Sigmoid colon (tissue), 7 donors: Measurements from ENCODE around the gene SYPL1. TPM values are rescaled to one million over a fixed set of nuclear protein-coding genes. Genes with fewer than 3 reads are reported as not detected.

Experiments
- DNase-seq: peaks from one replicate; pipeline ENCODE4 v3.0.0-alpha.2; 2019
- H3K27ac ChIP-seq, 4 donors: fragments of 200-600 bp; sonication (generic); one replicate each; pipeline ENCODE4 v1.5.1; 2016 to 2019; ENCODE audit warnings: mild to moderate bottlenecking in 1 of 4
- H3K27me3 ChIP-seq, 3 donors: fragments of 200-600 bp; sonication (generic); one replicate each; pipeline ENCODE4 v1.5.1; 2019; ENCODE audit warnings: mild to moderate bottlenecking in 1 of 3
- H3K36me3 ChIP-seq, 4 donors: fragments of 200-600 bp; sonication (generic); one replicate each; pipeline ENCODE4 v1.5.1; 2016 to 2019
- H3K4me1 ChIP-seq, 4 donors: fragments of 200-600 bp; sonication (generic); one replicate each; pipeline ENCODE4 v1.5.1; 2017 to 2019
- H3K4me3 ChIP-seq, 4 donors: fragments of 200-600 bp; sonication (generic); one replicate each; pipeline ENCODE4 v1.5.1; 2017 to 2019; ENCODE audit warnings: mild to moderate bottlenecking in 2 of 4, moderate library complexity in 1 of 4
- H3K9me3 ChIP-seq, 4 donors: fragments of 200-600 bp in 3 of 4; sonication (generic) in 3 of 4; one replicate each; pipeline versions ENCODE4 v1.5.1 to v1.6.1; 2013 to 2019
- EP300 ChIP-seq, 4 donors: sonication (generic); formaldehyde crosslinking; IDR thresholded peaks; one replicate each; pipeline ENCODE4 v1.6.1; 2017; ENCODE audit warnings: antibody characterized with exemption in 4 of 4
- POLR2A ChIP-seq, 2 donors: fragments of 450-650 bp; IDR thresholded peaks; one replicate each; pipeline ENCODE4 v1.6.1; 2016; ENCODE audit warnings: antibody characterized with exemption in 2 of 2, mild to moderate bottlenecking in 2 of 2, moderate library complexity in 2 of 2
- POLR2AphosphoS5 ChIP-seq, 4 donors: sonication (generic); formaldehyde crosslinking; IDR thresholded peaks; one replicate each; pipeline ENCODE4 v1.6.1; 2017; ENCODE audit warnings: antibody characterized with exemption in 4 of 4
- WGBS, 2 donors: extraction: QIAGEN DNeasy Blood & Tissue Kit; methylation state at CpG; one replicate each; pipeline ENCODE4 v1.1.7; 2013; 5-methylcytosine and 5-hydroxymethylcytosine counted together
- intact Hi-C: fragments of 100-400 bp; cut with DNase I; formaldehyde crosslinking; loops from one replicate; pipeline ENCODE4 v1.15.1; 2023
- polyA plus RNA-seq, 3 donors: library from polyadenylated mRNA; stranded (reverse); fragments of 200-250 nt; gene quantifications; one replicate each; pipeline ENCODE4 v1.2.3, GENCODE V29; 2013
- total RNA-seq, 4 donors: library from RNA; depleted of rRNA; stranded (reverse); fragments of >200 nt; gene quantifications; one replicate each; pipeline ENCODE4 v1.1.0, GENCODE V29; 2016
- TF ChIP-seq, protein P1 (sequence below), 4 experiments: fragments of 450-650 bp in 3 of 4; fragments of 200-600 bp in 1 of 4; IDR thresholded peaks; one replicate each; pipeline ENCODE4 v1.5.1; 2016 to 2019; ENCODE audit warnings: antibody characterized with exemption in 4 of 4, mild to moderate bottlenecking in 3 of 4, moderate library complexity in 2 of 4
- donor health status: healthy with polysubstance abuse.
- donor health status: Bipolar disorder and iron deficiency.
- donor health status: healthy.

The SYPL1 gene
- total and polyA plus RNA-seq, 7 donors, result 21.0 to 184 (median 99.5) TPM

DNA sequence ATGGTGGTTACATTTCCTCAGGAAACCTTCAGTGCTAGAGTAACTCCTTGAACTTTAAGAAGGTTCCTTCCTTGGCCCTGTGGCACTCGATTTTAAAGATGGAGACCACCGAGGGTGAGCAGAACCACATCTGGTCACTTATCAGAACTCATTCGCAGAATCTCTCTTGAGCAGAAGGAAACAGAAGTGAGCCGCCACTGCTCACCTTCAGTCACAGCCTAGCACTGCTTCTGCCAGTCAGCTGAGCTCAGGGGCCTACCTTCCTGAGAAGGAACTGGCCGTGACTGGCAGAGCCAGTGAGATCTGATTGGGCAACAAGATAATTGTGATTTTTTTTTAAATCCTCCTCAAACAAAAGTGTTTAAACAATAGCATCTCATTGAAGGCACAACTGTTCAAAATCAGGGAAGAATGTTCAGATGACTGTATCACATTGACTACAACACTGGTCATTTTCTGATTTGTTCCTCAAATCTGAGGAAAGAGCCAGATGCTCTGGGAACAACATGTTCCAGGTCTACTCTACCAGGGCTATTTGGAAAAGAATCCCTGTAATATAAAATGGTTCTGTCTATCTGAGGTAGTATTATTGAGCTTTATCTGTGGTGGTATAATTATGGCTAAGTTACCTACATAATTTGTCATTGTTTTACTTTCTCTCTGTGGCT lies 2.7 kb upstream of the SYPL1 start:
- Histone ChIP-seq H3K36me3 (no peaks in the 10 kb centered on the region), H3K4me1 (peaks cover 0 to 64% (median 42%) of the 10 kb centered on the region in 4 donors), H3K27ac (peak overlapping the region; percentile 46 to 71 (median 64)), H3K9me3 (no peaks in the 10 kb centered on the region), H3K4me3 (no peak overlapping the region), H3K27me3 (no peaks in the 10 kb centered on the region)
- no peak for DNase-seq
- TF ChIP-seq EP300 (IDR thresholded peaks at IDR 0.05) (peak in 1 of 4 donors; percentile 49), POLR2A (IDR thresholded peaks at IDR 0.05) (no peak), POLR2AphosphoS5 (IDR thresholded peaks at IDR 0.05) (peak in 2 of 4 donors; percentile 21 to 60)
- TF ChIP-seq, protein P1, sequence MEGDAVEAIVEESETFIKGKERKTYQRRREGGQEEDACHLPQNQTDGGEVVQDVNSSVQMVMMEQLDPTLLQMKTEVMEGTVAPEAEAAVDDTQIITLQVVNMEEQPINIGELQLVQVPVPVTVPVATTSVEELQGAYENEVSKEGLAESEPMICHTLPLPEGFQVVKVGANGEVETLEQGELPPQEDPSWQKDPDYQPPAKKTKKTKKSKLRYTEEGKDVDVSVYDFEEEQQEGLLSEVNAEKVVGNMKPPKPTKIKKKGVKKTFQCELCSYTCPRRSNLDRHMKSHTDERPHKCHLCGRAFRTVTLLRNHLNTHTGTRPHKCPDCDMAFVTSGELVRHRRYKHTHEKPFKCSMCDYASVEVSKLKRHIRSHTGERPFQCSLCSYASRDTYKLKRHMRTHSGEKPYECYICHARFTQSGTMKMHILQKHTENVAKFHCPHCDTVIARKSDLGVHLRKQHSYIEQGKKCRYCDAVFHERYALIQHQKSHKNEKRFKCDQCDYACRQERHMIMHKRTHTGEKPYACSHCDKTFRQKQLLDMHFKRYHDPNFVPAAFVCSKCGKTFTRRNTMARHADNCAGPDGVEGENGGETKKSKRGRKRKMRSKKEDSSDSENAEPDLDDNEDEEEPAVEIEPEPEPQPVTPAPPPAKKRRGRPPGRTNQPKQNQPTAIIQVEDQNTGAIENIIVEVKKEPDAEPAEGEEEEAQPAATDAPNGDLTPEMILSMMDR (IDR thresholded peaks at IDR 0.05), result no peak
- 51 to 84% methylated on average over 5 of the region's 5 CpGs for WGBS, 2 donors
- intact Hi-C loops, result no loop called here

DNA sequence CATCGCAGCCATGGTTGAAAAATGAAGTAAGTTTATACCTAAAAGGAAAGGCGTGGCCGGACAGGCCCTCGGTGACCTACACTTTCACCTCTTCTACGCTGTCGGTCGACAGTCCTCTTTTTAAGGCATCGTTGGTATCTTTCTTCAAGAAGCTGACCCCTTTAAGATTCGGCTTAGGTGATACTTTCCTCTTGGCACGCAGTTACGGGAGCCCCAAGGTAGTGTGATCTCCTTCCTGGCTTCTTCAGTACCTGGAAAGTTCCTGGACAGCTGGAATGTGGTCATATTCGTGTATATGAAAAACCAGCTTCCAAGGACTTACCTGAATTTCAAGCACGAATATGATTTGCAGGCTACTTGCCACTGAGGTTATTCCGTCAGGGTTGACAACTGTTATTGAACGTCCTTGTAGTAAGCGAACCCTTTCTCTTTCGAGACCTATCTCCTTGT lies 885 bp upstream of the SYPL1 start:
- 91 to 93% methylated on average over 17 of the region's 17 CpGs for WGBS, 2 donors
- TF ChIP-seq, protein P1 (IDR thresholded peaks at IDR 0.05), result no peak
- TF ChIP-seq EP300 (IDR thresholded peaks at IDR 0.05) (no peak), POLR2A (IDR thresholded peaks at IDR 0.05) (no peak), POLR2AphosphoS5 (IDR thresholded peaks at IDR 0.05) (no peak)
- Histone ChIP-seq H3K36me3 (no peaks in the 10 kb centered on the region), H3K27me3 (no peaks in the 10 kb centered on the region), H3K9me3 (no peaks in the 10 kb centered on the region), H3K4me3 (peak overlapping the region in 3 of 4 donors; percentile 65 to 81 (median 81)), H3K27ac (peak overlapping the region; percentile 95 to 100 (median 96)), H3K4me1 (peaks cover 0 to 68% (median 50%) of the 10 kb centered on the region in 4 donors)
- no peak for DNase-seq
- intact Hi-C loops, result loop anchor here (2.0 kb wide), 1 partner anchor 44 kb away; no protein-coding TSS in a partner anchor

DNA sequence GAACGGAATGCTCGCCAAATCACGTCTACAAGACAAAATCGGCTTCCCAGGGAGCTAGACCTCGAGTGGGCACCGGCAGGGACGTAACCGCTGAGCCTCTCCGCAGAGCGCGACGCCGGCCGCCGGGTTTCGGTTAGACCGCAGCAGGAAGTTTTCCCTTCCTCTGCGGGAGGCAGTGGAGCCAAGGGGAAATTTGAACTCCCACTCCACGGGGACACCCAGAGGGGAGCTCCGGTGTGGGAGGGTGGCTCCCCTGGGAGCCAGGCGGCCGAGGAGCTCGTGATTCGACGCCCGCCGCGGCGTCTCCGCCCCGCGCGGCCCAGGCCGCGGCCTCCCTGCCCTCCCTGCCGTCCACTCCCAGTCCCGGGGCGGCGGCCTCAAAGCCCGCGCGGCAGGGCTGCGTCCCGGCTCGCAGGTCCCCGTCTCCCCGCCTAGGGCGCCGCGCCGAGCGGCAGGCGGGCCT lies 426 bp downstream of the SYPL1 start:
- peaks cover 0 to 69% (median 52%) of the 10 kb centered on the region in 4 donors for H3K4me1 ChIP-seq

DNA sequence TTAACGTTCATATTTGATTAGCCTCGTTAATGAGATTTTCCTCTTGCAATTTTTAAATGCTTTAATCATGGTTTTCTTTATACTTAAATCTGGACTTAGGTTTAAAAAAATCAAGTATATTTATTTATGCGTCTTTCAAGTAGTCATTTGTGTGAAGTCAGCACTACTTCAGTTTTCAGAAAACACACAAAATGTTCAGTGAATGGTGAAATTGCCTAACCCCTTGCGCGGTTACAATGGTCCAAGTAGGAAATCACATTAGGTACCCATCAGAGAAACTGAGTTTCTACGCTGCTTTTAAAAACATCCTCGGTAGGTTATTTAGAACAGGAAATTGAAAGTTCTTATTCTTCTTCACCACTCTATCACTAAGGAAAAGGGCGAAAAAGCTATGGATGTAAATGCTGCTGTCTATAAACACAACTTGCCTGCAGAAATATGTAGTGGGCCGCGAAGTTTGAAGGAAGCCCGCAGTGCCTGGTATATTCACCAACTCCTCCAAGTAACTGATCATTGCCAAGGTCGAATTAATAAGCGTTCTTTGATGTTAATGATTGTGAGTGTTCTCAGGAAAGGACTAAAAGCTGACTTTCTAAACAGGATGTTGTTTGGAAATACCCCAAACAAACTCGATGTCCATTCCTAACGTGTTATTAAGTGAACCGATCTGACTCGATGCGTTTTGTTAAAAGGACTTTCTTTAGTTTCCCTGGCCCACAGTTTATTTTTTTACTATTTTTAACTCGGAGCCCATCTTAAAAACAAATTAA lies 1.0 kb downstream of the SYPL1 start:
- intact Hi-C loops, result loop anchor here (2.0 kb wide), 1 partner anchor 42 kb away; no protein-coding TSS in a partner anchor
- Histone ChIP-seq H3K27me3 (no peaks in the 10 kb centered on the region), H3K27ac (peak overlapping the region; percentile 95 to 100 (median 96)), H3K36me3 (no peaks in the 10 kb centered on the region), H3K4me3 (peak overlapping the region; percentile 62 to 81 (median 73)), H3K4me1 (peaks cover 0 to 70% (median 56%) of the 10 kb centered on the region in 4 donors), H3K9me3 (no peaks in the 10 kb centered on the region)
- TF ChIP-seq EP300 (IDR thresholded peaks at IDR 0.05) (no peak), POLR2A (IDR thresholded peaks at IDR 0.05) (no peak), POLR2AphosphoS5 (IDR thresholded peaks at IDR 0.05) (no peak)
- TF ChIP-seq, protein P1 (IDR thresholded peaks at IDR 0.05), result no peak
- no peak for DNase-seq
- 4 to 6% methylated on average over 19 of the region's 19 CpGs for WGBS, 2 donors

More for the DNA sequence above, 426 bp downstream of the SYPL1 start:
- Histone ChIP-seq H3K36me3 (no peaks in the 10 kb centered on the region), H3K4me3 (peak overlapping the region; percentile 62 to 81 (median 73)), H3K27me3 (no peaks in the 10 kb centered on the region), H3K27ac (peak overlapping the region; percentile 95 to 100 (median 96)), H3K9me3 (no peaks in the 10 kb centered on the region)
- peak; percentile 87 for DNase-seq
- TF ChIP-seq POLR2A (IDR thresholded peaks at IDR 0.05) (peak in 1 of 2 donors; percentile 8), EP300 (IDR thresholded peaks at IDR 0.05) (no peak), POLR2AphosphoS5 (IDR thresholded peaks at IDR 0.05) (no peak)
- TF ChIP-seq, protein P1 (IDR thresholded peaks at IDR 0.05), result no peak
- 0 to 1% methylated on average over 53 of the region's 53 CpGs for WGBS, 2 donors
- intact Hi-C loops, result loop anchor here (2.0 kb wide), 2 partner anchors 41 to 43 kb away; no protein-coding TSS in a partner anchor
